SIG-M5 treated with dmso at 0.1 percent for 504 hours (cell line): Measurements from ENCODE around the gene BANF2.

Source experiments
- DNase-seq: peaks from one replicate; lab custom pipeline; 2025; ENCODE audit not compliant: unreplicated experiment; lab: John Stamatoyannopoulos, UW

Gene BANF2

DNA sequence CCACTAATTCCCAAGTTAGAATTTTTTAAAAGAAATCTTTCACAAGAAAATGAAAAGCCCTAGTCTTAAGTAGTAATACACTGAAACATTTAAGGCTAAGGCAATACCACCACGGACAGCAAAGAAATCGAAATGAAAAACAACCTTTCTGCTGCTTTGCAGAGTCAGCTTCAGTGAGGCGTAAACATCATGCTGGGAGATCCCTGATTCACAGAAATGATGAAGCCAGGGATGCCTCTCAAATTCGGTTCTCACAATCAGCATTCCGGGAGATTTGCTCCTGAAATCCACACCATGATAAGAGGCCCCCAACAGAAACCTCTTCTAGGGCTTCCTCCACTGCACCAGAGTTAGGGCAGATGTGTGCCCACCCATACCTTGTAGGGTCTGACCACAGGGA, 36.3 kb upstream of the BANF2 start:
- no peak for DNase-seq

DNA sequence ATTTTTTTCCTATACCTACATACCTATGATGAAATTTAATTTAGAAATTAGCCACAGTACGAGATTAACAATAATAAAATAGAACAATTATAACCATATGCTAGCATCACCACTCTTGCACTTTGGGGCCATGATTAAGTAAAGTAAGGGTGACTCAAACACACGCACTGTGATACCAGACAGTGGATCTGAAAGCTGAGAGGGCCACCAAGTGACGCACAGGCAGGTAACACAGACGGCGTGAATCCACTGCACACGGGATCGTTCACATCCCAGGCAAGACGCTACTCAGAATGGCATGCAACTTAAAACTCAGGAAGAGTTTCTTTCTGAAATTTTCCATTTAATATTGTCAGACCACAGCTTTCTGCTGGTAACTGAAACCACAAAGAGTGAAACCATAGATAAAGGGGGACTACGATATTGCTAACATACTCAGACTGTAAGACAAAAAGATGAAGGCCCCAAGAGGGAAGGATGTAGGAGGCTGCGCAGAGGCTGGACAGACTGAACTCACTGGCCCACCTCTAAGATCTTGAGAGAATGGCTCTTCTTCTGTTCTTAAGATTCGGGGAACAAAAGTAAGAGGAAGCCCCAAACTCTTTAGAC, 35.6 kb upstream of the BANF2 start:
- no peak for DNase-seq

DNA sequence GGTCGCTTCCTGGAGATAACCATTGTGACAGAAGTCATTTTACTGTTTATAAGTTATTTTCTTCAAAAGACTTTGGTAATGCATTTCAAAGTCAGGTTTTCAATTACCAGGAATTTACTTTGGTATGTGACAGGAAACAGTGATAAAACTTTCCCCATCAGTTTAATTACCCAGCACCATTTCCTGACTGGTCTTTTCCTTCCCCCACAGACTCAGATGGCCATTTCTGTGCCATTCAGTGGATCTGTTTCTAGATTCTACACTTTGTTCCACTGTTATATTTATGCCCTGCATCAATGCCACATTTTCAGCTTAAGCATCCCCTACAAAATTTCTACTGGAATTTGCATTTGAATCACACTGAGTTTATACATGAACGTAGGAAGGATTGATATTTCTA, 34.0 kb upstream of the BANF2 start:
- no peak for DNase-seq

DNA sequence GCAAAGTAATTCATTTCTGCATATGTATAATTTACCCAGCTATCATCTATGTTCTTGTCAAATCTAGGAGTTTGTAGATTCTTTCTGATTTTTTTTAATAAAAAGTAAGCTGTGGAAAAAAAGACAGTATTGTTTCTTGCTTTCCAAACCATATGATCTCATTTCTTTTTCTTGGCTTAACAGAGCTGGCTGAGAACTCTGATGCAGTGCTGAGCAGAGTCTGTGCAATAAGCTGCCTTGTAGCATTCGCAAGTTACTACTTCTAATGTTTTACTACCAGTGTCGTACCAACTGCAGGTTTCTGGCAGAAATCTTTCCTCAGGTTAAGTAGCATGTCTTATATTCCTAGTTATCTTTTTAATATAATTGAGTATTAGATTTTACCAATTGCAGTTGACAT, 33.3 kb upstream of the BANF2 start:
- DNase-seq: no peak

DNA sequence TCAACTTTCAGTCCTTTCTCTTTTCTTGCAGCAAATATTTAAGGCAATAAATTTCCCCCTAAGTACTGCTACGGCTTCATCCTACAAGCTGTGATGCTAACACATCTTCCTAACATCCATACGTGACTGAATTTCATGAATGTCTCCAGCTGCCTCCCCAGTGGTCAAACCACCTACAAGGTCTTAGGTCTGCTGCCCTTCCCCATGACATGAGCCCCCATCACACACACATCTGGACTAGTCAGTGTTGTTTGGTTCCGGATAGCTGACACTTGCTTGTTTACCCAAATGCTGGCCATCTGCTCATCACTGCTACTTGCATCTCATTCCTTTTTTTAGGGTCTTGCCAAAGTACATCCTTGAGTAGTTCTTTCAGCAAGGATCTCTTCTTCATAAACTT, 32.3 kb upstream of the BANF2 start:
- no peak for DNase-seq

DNA sequence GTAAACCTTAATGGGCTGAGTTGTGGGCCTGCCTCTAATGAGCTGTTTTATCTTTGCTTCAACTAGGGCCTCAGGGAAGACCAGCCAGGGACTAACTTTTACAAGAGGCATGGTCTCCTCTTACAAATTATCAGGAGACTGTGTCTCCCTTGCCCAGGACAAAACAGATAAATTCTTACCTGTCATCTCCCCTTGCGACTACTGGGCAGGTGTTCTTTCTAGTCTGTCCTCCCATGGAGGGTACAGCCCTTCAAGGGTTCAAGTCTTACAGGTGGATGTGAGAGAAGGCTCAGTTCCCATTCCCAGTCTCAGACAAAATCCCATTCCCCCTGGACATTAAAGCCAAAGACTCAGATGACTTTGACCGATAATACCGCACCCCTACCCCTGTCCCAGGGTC, 31.3 kb upstream of the BANF2 start:
- DNase-seq: no peak

DNA sequence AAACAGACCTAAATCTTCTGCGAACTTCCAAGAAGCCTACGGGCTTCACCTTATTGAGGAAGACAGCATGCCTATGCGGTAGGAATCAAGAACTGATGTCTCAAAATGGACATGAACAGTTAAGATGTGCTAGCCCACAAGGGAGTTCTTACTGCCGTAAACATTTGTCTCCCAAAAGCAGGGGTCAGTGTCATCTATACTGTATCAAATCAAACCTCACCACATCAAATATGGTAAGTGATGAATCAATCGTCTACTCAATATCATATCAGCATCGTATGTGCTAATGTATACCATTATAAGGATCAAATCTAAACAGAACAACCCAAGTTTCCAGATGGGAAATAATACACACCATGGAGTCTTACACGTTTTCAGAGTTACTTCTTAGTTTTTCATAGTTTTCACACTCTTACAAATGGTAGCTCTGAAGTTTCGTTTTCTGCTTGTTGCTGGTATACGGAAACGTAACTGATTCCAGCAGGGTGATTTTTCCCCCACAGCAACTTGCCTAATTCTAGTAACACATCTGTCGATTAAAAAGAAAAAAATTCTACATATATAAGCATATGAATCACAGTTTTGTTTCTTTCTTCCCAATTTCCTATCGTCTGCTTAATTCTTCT, 30.3 kb upstream of the BANF2 start:
- DNase-seq: no peak

DNA sequence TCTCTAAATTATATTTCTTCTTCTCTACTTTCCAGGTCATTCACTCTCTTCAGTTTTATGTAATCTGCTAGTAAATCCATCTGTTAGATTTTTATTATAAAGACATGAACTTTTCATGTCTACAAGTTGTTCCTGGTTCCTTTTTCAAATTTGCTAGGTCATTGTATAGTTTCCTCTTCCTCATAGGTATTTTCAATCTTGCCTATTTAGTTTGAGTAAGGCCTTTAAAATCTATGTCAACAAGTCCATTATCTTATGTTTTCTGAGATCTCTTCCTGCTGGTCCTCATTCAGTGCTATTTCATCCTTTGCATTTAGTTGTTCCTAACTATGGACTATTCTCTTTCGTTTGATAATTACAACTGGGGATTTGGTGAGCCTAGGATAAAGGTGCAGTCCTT, 28.8 kb upstream of the BANF2 start:
- no peak for DNase-seq

DNA sequence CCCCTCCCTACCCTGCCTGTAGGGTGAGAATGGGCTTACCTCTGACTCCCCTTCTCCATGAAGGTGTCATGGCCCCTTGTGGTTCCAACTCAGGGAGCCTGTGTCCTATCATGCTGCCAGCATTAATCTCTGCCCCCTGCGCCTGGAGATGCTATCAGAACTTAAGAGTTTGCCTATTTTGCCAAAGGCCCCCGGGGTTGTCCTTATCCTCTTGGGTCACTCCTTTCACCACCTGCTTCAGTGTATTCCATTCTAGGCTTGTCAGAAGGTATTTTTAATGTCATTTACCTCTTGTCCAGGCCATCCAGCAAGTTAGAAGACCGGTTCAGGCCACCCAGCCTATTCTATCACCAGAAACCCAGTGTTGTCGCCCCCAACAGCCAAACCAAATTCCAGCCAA, 28.2 kb upstream of the BANF2 start:
- no peak for DNase-seq

DNA sequence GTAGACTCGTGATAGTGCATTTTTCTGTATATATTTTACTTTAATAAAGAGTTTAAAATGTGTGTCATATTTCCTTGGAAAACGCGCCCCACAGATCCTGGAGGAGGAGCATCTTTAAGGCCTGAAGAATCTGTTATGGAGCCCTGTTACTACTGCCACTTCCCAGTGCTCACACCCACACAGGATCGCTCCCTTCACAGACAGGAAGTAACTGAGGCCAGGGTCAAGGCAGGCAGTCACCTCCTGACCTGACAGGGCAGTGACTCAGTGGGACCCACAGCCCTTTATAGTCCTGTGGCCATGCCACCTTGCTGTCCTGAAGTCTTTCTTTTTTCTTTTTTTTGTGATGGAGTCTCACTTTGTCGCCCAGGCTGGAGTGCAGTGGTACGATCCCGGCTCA, 26.7 kb upstream of the BANF2 start:
- DNase-seq: no peak

DNA sequence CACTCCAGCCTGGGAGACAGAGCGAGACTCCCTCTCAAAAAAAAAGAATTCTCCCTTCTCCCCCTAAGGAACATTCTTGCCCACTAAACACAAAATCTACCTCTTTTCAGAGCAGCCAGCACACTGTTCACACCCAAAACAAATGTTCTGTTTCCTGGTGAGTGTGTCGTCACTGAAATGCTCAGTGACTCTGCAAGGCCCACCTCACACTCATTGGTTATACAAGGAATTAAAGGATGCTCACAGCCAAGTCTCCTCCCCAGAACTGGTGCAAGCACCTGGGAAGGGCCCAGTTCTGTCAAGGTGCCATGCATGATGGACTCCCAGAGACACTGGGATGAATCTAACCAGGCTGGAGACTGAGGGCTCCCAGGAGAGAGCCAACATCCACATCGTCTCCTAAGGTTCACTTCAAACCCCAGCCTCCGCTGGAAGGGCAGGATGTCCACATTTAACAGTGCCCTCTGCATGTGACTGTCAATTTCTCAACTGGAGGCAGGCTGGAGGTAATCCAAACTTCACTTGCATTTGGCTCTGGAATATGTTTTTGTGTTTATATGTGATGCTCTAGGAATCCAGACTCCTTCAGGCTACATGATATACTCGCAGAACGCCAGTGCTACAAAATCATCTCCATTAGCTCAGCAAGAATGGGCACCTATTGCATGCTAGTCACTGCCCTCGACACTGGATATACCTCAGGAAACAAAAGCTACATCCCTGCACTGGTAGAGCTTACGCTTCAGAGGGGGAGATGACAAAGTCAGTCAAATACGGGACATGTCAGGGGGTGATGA, 24.8 kb upstream of the BANF2 start:
- no peak for DNase-seq

DNA sequence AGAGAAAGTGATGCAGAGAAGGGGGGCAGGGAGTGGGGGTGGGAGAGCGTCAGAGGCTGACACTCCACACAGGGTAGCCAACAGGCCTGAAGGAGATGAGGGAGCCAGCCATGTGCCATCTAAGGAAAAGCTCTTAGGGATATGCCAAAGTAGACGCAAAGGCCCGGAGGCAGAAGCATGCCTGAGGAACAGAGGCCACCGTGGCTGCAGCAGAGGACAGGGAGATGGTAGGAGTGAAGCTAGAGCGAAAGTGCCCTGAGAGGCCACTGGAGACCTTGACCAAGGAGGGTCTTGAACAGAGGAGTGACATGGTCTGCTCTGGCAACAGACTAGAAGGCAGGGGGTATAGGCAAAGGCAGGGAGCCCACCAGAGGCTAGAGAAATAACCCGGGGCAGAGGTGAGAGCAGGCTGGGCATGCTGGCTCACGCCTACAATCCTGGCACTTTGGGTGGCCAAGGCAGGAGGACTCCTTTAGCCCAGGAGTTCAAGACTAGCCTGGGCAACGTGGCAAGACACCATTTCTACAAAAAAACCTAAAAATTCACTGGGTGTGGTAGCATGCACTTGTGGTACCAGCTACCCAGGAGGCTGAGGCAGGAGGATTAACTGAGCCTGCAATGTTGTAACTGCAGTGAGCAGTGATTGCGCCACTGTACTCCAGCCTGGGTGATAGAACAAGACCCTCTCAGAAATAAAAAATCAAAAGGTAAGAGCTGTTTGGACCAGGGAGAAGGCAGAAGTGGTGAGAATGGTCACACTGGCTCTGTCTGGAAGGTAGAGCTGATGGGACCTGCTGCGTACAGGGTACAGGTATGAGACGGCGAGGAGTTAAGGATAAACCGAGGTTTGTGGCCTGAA, 24.0 kb upstream of the BANF2 start:
- no peak for DNase-seq

DNA sequence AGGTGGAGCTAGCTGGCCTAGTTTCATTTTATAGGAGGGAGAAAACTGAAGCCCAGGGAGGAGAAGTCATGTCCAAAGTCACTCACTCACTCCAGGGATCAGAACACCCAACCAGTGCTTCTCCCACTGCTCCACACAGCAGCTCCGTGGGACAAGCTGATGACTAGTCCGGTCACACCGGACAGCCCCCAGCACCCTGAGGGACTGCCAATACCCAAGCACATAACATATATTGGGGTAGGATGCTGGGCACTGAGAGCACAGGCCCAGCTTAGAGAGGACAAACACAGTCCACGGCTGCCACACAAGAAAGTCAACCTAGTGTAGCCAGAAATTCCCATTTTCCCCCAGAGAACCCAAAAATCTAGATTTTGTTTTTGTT, 23.4 kb upstream of the BANF2 start:
- DNase-seq: no peak

DNA sequence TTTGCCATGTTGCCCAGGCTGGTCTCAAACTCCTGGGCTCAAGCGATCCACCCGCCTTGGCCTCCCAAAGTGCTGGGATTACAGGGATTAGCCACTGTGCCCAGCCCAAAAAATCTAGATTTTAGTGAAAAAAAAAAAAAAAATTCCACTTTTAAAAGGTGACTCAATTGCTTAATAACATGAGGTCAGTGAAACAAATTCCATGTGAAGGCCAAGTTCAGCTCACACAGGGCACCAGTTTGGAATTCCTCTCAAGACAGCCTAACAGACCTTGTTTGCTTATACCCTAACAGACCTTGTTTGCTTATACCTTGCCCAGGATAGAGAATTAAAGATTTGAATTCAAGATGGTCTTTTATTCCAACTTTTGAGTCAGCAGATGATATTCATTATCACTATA, 22.8 kb upstream of the BANF2 start:
- no peak for DNase-seq

DNA sequence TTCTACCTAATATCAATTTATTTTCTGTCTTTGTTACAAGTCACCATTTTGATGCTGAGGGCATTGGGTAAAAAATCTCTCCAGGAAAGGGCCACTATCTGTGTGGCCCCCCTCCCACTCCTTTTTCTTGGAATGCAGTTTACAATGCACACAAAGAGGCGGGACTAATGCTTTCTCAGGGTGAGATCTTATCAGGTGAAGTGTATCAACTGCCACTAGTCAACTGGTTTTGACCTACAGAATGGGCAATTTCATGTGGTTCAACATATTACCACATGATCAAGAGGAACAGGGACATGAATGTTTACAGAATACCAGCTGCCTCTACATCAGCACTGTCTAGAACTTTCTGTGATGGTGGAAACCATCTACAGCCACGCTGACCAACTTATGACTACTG, 21.5 kb upstream of the BANF2 start:
- no peak for DNase-seq

DNA sequence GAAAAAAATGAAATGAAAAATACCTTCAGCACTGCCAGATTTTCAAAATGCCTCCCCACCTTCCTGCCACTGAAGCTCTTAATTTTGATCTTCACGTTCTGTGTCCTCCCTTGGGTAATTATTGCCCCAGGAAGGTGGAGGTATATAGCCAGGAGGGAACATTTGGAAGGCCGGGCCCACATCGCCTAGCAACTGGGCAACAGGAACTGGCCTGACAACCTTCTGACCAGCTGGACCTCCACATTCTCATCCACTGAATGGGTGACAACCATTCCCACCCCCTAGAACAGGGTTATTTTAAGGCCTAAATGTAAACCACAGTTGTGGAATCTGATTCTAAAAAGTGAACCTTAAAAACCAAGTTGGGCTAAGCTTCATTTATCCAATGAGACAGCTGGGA, 20.9 kb upstream of the BANF2 start:
- DNase-seq: no peak

DNA sequence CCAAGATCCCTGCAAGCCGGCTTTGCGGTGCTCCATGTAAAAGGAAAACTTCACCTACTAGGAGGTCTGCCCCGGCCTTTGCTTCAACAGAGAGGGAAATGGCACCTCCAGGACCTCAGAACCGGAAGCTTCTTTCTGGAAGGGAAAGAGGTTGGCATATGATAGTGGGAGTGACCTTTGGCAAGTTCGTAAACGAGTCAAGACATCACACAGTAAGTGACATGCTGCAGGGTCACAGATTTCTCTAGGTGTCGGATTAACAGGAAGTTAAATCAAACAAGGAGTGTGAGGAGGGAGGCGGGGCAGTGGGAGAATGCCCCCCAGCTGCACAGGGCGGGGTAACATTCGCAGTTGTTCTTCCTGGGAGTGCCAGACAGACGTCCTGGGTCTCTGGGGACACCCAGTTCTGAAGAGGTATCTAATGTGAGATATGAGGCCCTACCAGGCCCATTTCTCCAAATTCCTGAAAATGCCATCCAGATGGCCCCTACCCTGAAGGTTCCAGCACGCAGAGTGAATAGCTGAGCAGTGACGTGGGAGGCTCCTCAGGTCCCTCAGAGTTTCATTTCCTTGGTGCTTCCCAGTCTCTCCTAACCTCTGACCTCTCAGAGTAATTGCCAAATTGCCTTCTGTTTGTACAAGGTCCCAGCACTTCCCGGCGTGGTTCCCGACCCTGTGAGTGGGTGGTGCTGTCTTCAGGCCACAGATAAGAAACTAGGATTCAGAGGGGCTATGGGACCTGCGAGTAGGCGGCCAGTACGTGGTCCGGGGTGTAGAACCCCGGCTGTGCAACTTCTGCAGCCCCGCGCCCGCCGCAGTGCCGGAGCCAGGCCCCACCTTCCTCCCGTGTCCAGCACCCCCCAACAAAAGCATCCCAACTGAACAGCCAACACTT, 19.6 kb upstream of the BANF2 start:
- DNase-seq: peak; percentile 68

DNA sequence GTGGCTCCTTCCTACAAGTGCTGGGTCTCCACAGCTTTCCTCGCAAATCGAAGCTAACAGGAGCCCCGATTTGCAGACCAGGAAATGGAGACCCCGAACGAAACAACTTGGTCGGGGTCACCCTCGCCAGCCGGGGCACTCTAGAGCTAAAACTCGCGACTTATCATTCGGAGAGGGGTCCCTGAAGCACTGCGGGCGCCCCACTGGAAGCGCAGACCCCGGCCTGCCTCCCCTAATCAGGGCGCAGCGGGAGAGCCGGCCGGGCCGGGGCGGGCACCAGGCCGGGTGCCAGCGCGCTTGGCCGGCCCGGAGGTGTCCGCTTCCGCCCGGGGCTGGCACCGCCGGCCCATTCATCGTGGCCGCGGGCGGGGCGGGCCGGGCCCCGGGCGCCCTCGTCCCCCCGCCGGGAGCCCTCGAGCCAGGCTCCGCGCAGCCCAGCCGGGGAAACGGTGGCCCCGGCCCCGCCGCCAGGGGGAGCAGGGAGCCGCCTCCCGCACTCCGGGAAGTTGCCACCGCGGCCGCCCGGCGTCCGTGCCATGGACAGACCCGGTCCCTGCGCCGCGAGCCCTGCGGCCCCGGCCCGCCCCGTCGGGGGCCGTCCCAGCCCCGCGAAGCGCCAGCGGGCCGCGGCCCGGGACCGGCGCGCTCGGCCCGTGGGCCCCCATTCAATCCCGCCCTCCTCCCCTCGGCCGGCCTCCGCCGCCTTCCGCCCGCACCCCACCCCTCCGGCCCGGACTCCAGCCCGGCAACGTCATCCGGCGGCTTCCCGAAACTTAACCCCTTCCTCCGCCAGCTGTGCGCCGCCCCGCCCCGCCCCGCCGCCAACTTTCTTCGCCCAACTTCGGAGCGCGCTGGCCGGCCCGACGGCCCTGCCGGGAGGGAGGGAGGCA, 18.7 kb upstream of the BANF2 start:
- peak; percentile 66 for DNase-seq

DNA sequence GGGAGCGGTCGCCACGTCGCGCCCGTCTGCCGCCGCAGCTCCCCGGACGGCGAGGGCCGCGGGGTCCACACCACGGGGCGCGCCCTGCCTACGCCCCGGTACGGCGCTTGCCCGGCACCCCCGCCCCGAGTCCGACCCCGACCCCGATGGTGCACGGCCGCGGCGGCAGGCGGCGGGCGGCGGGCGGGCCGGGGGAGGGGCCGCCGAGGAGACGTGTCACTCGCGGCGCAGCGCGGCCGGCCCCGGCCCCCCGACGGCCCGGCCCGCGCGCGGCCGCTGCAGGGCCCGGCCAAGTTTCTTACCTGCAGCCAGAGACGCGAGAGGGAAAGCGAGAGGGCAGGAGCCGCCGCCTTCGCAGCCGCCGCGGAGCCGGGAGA, 18.1 kb upstream of the BANF2 start:
- DNase-seq: no peak
